NCI-H748 treated with DMSO at 0.1 percent for 48 hours (cell line): ENCODE results near the gene TRIM3.

Source experiments
- DNase-seq: peaks from one replicate; lab custom pipeline; 2025; lab: John Stamatoyannopoulos, UW

The TRIM3 gene

GRCh38 chr11:6437993-6438392 is 35.7 kb downstream of the TRIM3 start:
- DNase-seq, result no peak

- no peak for DNase-seq
Observed at GRCh38 chr11:6437423-6437822, 36.3 kb downstream of the TRIM3 start.

- no peak for DNase-seq
Observed at GRCh38 chr11:6433998-6434660, 39.6 kb downstream of the TRIM3 start.

GRCh38 chr11:6431861-6432260 is 41.9 kb downstream of the TRIM3 start:
- no peak for DNase-seq

- DNase-seq, result no peak
Observed at GRCh38 chr11:6427516-6427915, 46.2 kb downstream of the TRIM3 start.

GRCh38 chr11:6420677-6421076 is 53.1 kb downstream of the TRIM3 start:
- DNase-seq, result no peak

GRCh38 chr11:6419009-6419631 is 54.6 kb downstream of the TRIM3 start, which contains the start of gene APBB1:
APBB1 (minus strand) TSS chr11:6419094; CDS start chr11:6411347, 7,747 bp downstream.
- DNase-seq, result no peak

DNA sequence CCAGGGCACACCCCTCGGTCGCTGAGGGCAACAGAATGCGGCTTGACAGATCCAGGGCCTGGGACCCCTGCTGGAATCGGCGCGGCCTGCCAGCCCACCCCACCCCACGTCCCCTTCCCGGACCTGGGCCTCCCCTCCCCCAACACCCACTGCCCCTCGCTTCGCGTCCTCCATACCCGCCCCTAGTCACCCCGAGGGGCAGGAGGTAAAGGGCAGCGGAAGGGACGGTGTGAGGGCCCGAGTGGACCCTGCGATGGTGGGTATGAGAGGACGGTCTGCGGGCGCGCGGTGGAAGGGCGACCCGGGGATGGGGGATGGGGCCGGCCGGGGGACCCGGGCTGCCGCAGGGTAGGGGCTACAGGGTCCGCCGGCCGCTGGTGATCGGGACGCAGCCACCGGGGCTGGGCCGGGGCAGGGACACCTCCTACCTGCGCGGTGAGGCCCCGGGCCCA is 55.2 kb downstream of the TRIM3 start:
- DNase-seq, result no peak

GRCh38 chr11:6417907-6418556 is 55.7 kb downstream of the TRIM3 start:
- no peak for DNase-seq

DNA sequence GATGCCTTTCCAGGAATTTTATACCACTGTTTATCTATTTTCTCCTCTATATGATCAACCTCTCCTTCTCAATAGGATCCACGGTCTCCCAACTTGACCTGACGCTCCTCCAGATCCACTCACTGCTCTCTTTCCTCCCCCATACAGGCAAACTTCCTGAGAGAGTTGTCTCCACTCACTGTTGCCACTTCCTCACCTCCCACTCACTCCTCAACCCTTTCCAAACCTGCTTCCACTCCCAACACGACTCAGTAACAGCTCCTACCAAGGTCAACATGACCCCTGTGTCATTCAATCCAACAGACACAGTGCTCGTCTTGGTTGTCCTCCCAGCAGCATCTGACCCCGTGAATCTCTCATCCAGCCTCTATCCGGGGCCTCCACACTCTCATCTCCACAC is 57.9 kb downstream of the TRIM3 start:
- no peak for DNase-seq

DNA sequence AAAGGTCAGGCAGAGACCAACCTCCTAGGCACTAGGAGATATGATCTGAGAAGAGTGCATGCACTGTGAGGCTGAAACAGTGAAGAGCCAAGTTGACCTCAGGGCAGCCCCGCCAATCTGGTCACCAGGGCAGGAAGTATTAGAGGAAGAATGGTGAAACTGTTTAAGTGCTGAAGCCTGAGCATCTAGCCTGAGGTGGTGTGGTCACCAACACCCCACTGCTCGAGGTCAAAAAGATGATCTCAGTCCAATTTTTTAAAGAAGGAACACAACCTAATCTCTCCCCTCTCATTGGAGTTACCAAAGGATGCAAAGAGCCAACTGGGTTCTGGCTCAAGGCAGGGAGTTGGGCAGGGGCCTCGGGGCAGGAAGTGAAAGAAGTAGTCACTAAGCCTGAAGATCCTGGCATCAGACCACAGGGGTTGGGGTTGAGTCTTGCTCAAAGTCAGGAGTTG is 58.8 kb downstream of the TRIM3 start:
- no peak for DNase-seq

DNA sequence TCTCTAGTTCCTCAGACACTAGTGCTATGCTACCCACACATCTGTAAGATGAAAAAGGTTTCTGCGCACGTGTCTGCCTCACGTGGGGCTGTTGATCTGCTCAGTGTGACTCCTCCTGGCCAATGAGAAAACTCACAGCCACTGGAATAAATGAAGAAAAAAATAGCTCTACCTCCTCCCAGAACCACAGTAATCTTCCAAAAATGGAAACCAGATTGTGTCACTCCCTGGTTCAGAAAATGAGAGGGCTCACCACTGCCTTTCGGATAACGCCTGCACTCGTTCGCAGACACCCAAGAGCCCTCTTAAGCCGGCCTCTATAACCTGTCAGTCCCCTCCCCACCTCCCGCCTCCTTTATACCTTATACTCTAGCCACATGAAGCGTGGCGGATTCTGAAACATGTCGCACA is 59.9 kb downstream of the TRIM3 start:
- no peak for DNase-seq

- DNase-seq, result no peak
Observed at GRCh38 chr11:6411594-6412031, 62.1 kb downstream of the TRIM3 start.

- no peak for DNase-seq
Observed at GRCh38 chr11:6410695-6411430, 62.9 kb downstream of the TRIM3 start.

GRCh38 chr11:6406370-6406769 is 67.4 kb downstream of the TRIM3 start:
- DNase-seq, result no peak

DNA sequence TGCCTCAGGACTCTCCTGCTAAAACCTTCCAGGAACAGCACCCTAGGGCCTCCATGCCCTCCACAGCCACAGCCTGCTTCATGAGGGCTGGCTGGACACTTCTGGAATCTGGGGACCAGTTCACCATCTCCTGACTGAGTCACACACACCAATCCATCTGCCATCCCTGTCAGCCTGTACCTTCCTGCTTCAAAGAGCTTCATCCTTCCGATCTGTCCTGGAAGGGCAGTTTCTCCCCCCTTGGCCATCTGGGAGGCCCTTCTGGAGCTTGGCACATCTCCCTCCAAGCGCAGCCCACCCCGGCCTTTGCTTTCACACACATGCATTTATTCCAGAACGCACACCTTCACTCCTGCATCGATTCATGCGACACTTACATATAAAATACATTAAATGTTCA is 67.9 kb downstream of the TRIM3 start:
- no peak for DNase-seq

DNA sequence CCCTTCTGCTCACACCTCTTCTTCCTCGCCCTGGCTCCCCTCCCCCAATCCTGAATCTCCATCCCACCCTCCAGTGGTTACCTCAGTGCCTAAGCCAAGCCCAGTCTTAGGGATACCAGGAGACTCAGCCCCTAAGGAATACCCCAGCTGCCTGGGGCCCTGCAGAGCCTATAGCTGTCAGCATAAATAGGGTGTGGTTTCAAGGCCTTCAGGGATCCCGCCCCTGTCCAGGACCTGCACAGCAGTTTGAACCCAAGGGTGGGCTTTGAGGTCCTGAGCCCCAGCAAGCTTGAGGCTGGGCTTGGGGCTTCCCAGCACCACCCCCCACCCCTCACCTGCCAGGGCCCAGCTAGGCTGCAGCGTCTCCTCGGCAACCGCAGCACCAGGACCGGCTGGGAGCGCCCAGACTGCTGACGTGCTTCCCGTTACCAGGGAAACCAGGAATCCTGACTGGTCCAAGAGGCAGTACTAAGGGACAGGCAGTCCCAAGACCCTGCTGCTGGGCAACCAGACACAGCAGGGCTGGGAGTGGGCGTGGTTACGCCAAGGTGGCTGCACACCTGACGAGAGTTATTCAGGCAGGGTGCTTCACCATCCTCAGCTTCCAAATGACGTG is 68.6 kb downstream of the TRIM3 start:
- DNase-seq, result peak; percentile 91

- no peak for DNase-seq
Observed at GRCh38 chr11:6404342-6405051, 69.2 kb downstream of the TRIM3 start.

GRCh38 chr11:6403539-6403938 is 70.2 kb downstream of the TRIM3 start:
- DNase-seq, result no peak

DNA sequence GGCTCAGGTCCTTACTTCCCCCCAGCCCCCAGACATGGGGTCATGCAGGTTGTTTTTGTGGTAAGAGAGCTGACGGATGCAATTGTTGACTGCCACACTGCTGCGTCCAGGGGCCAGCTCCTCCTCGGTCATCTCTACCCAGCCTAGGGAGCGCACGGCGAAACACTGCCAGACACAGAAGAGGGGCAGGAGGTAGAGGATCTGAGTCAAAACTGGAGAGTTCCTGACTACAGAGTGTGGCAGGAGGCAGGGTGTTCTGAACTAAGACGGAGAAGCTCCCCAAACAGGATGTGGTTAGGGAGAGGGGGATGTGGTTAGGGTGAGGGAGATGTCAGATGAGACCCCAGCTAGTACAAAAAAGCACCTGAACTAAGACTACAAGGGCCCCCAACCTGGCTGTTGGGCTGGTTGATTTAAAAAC is 71.2 kb downstream of the TRIM3 start:
- no peak for DNase-seq

DNA sequence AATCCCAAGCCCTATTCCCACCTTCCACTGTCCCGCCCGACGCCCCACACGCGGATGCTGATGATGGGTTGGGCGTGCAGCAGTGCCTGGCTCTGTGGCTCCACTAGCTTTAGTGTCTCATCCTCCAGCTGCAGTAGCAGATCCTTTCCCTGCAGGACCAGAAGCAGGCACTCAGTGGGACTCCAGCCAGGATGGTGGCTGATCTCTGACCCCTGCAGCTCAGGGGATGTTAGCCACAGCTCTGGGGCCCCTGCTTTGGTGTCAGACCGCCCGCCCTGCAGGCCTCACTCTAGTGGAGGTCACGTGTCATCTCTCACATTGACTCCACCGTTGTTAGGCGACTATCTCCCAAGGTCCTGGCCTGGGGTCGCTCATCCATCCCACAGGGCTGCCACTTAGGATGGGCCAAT is 71.7 kb downstream of the TRIM3 start:
- DNase-seq, result no peak
